ENCODE measurements around the gene COMT.

DNA sequence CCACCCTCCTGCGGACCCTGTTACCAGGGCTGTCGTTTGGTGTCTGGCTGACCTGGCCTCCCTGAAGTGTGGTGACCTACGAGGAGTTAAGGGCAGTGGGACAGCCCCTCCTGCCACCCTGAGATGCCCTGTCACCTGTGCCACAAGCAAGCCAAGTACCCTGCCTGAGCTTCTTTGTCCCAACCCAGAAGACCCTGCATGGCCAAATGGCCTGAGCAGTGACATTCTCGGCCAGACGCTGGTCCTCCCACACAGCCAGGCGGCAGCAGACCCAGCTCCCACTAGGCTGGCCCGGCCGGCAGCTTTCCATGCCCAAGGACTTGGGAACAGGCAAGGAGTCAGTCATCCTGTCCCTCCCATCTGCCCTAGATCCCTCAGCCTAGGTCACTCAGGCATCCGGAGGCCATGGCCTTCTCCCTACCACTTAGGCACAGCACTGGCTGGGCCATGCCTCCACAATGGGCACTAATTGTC is 67.5 kb downstream of the COMT start:
- no peak for TF ChIP-seq GATA3 (IDR thresholded peaks at IDR 0.05; ENCODE audit: low read depth, low read length)
- TF ChIP-seq GATA2 (IDR thresholded peaks at IDR 0.05; ENCODE audit: low read depth, low read length): no peak
